SH-SY5Y (cell line): ENCODE data around the gene REST.

Source experiments
- GATA2 ChIP-seq: IDR thresholded peaks from 2 replicates; pipeline ENCODE4 v1.6.1; 2011; ENCODE audit warnings: mild to moderate bottlenecking, low read depth, low read length
- GATA3 ChIP-seq: IDR thresholded peaks from 2 replicates; pipeline ENCODE4 v1.6.1; 2011; ENCODE audit warnings: low read depth, mild to moderate bottlenecking, low read length, moderate library complexity

DNA sequence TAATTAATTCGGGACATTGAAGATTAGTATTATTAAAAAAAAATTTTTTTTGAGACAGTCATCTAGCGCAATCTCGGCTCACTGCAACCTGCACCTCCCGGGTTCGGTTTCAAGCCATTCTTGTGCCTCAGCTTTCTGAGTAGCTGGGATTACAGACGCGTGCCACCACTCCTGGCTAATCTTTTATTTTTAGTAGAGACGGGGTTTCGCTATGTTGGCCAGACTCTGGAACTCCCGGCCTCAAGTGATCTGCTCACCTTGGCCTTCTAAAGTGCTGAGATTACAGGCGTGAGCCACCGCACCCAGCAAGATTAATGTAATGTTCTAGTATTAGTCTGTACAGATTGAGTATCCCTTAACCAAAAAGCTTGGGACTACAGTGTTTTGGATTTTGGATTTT is 32.7 kb downstream of the REST start:
- TF ChIP-seq GATA3 (no peak), GATA2 (no peak)
